Adrenal gland (tissue), 12 donors: ENCODE data around the gene NKX6-2. TPM values are rescaled to one million over a fixed set of nuclear protein-coding genes. Genes with fewer than 3 reads are reported as not detected.

Experiments used
- DNase-seq, 7 donors: peaks; one replicate each; pipeline ENCODE4 v3.0.0-alpha.2; 2019 to 2020
- H3K27ac ChIP-seq, 5 donors: fragments of 200-600 bp; sonication (generic) in 4 of 5; 1 replicate in 3 of 5; 2 replicates in 2 of 5; pipeline versions ENCODE4 v1.5.1 to v1.8.0; 2016 to 2020; ENCODE audit warnings: mild to moderate bottlenecking in 1 of 5
- H3K27me3 ChIP-seq: fragments of 200-600 bp; 2 replicates; pipeline ENCODE4 v1.8.0; 2021
- H3K36me3 ChIP-seq, 2 donors: fragments of 200-600 bp; replicated peaks in 1 of 2; 1 replicate in 1 of 2; 2 replicates in 1 of 2; pipeline versions ENCODE4 v1.5.1 to v1.8.0; 2018 to 2022
- H3K4me1 ChIP-seq, 2 donors: fragments of 200-600 bp; replicated peaks in 1 of 2; 1 replicate in 1 of 2; 2 replicates in 1 of 2; pipeline versions ENCODE4 v1.5.1 to v1.8.0; 2018 to 2021
- H3K4me3 ChIP-seq, 4 donors: fragments of 200-600 bp; sonication (generic) in 3 of 4; one replicate each; pipeline ENCODE4 v1.5.1; 2016 to 2018
- H3K9me3 ChIP-seq, 3 donors: fragments of 200-600 bp; sonication (generic) in 1 of 3; replicated peaks in 1 of 3; 1 replicate in 2 of 3; 2 replicates in 1 of 3; pipeline versions ENCODE4 v1.5.1 to v1.8.0; 2016 to 2021
- CTCF ChIP-seq, 6 experiments: fragments of 450-650 bp in 4 of 6; fragments of 200-600 bp in 2 of 6; sonication (generic) in 1 of 6; IDR thresholded peaks; 1 replicate in 5 of 6; 2 replicates in 1 of 6; pipeline versions ENCODE4 v1.5.1 to v1.8.0; 2016 to 2021; ENCODE audit warnings: antibody characterized with exemption in 6 of 6, mild to moderate bottlenecking in 2 of 6, moderate library complexity in 1 of 6
- POLR2A ChIP-seq, 2 donors: fragments of 450-650 bp; IDR thresholded peaks; one replicate each; pipeline ENCODE4 v1.6.1; 2017; ENCODE audit warnings: antibody characterized with exemption in 2 of 2, mild to moderate bottlenecking in 2 of 2, moderate library complexity in 1 of 2
- WGBS, 4 donors: extraction: QIAGEN DNeasy Blood & Tissue Kit in 2 of 4; methylation state at CpG; one replicate each; pipeline versions ENCODE4 v1.1.5 to v1.1.7; 2013 to 2017; 5-methylcytosine and 5-hydroxymethylcytosine counted together
- intact Hi-C, 2 donors: fragments of 100-400 bp; cut with DNase I; formaldehyde crosslinking; loops; one replicate each; pipeline versions ENCODE4 v1.14.1 to v1.15.0; 2022 to 2023
- polyA plus RNA-seq, 3 donors: library from polyadenylated mRNA; stranded (reverse); fragments of 200-250 nt in 2 of 3; fragments of 350-450 nt in 1 of 3; fragmentation: Illumina TruSeq in 1 of 3; extraction: RNeasy Lipid Tissue Mini Kit (QIAGEN cat#74804) in 1 of 3; gene quantifications; one replicate each; pipeline ENCODE4 v1.2.3, GENCODE V29; 2013 to 2014
- total RNA-seq, 9 donors: library from RNA; depleted of rRNA in 4 of 9; stranded (reverse); fragments of >200 nt in 4 of 9; fragments of 120-200 nt in 1 of 9; fragmentation: NEBNext Ultra II Directional in 1 of 9; extraction: Animal tissue kit (Norgen Biotek cat#: 25700) in 1 of 9; gene quantifications; one replicate each; pipeline versions ENCODE4 v1.1.0 to v1.2.4, GENCODE V29; 2013 to 2023
- donor health status: healthy with polysubstance abuse.
- donor health status: Bipolar disorder and iron deficiency.
- donor health status: DM: yes; HTN: yes; CAD: no.
- donor health status: DM: no; HTN: no; CAD: no.
- donor health status: DM: no; HTN: no; CAD: no.
- donor health status: DM: yes; HTN: yes; CAD: no.

Gene NKX6-2
- total and polyA plus RNA-seq, 12 donors = 0.37 to 0.40 TPM; not detected in 10

GRCh38 chr10:132814469-132814856, 28.5 kb upstream of the NKX6-2 start:
- no peak overlapping the region for H3K27ac ChIP-seq
- no peak overlapping the region for H3K4me3 ChIP-seq
- no peak for TF ChIP-seq POLR2A (IDR thresholded peaks at IDR 0.05)
- TF ChIP-seq CTCF (IDR thresholded peaks at IDR 0.05) = no peak
- intact Hi-C loops = no loop called here
- H3K4me1 ChIP-seq = no peaks in the 10 kb centered on the region
- no peak for DNase-seq
- 72 to 80% (median 77%) methylated on average over 7 to 16 of the region's 16 CpGs for WGBS, 4 donors
- H3K9me3 ChIP-seq = no peaks in the 10 kb centered on the region
- H3K36me3 ChIP-seq = no peaks in the 10 kb centered on the region
- peaks cover 6% of the 10 kb centered on the region for H3K27me3 ChIP-seq

- DNase-seq = no peak
- no peaks in the 10 kb centered on the region for H3K36me3 ChIP-seq
- H3K4me3 ChIP-seq = no peak overlapping the region
- intact Hi-C loops = no loop called here
- no peaks in the 10 kb centered on the region for H3K4me1 ChIP-seq
- H3K27ac ChIP-seq = no peak overlapping the region
- no peaks in the 10 kb centered on the region for H3K9me3 ChIP-seq
- H3K27me3 ChIP-seq = peaks cover 6% of the 10 kb centered on the region
- WGBS, 4 donors = 38 to 65% (median 62%) methylated on average over 6 to 25 of the region's 28 CpGs
- TF ChIP-seq CTCF (IDR thresholded peaks at IDR 0.05) = no peak
- TF ChIP-seq POLR2A (IDR thresholded peaks at IDR 0.05) = no peak
Measured at GRCh38 chr10:132813560-132814468, 27.9 kb upstream of the NKX6-2 start.

GRCh38 chr10:132813001-132813401, 27.1 kb upstream of the NKX6-2 start:
- H3K36me3 ChIP-seq = no peaks in the 10 kb centered on the region
- no peaks in the 10 kb centered on the region for H3K9me3 ChIP-seq
- H3K27ac ChIP-seq = no peak overlapping the region
- 76 to 89% (median 82%) methylated on average over 10 of the region's 10 CpGs for WGBS, 4 donors
- H3K4me3 ChIP-seq = no peak overlapping the region
- peaks cover 4% of the 10 kb centered on the region for H3K27me3 ChIP-seq
- intact Hi-C loops = no loop called here
- no peak for DNase-seq
- TF ChIP-seq CTCF (IDR thresholded peaks at IDR 0.05) (no peak), POLR2A (IDR thresholded peaks at IDR 0.05) (no peak)
- no peaks in the 10 kb centered on the region for H3K4me1 ChIP-seq

GRCh38 chr10:132812520-132812919, 26.6 kb upstream of the NKX6-2 start:
- Histone ChIP-seq H3K4me3 (no peak overlapping the region), H3K27ac (no peak overlapping the region), H3K4me1 (no peaks in the 10 kb centered on the region), H3K27me3 (no peaks in the 10 kb centered on the region), H3K9me3 (no peaks in the 10 kb centered on the region), H3K36me3 (no peaks in the 10 kb centered on the region)
- DNase-seq = no peak
- WGBS, 4 donors = 63 to 94% (median 76%) methylated on average over 8 to 11 of the region's 11 CpGs
- TF ChIP-seq POLR2A (IDR thresholded peaks at IDR 0.05) (no peak), CTCF (IDR thresholded peaks at IDR 0.05) (no peak)
- intact Hi-C loops = no loop called here
